NCI-H1092 treated with DMSO at 0.1 percent for 48 hours (cell line): ENCODE measurements around the gene SLC25A22.
A peak's percentile ranks its signal among the peaks of the same experiment; 100 is the strongest.

Source experiments
- DNase-seq: peaks from one replicate; lab custom pipeline; 2025; lab: John Stamatoyannopoulos, UW

Gene SLC25A22

DNA sequence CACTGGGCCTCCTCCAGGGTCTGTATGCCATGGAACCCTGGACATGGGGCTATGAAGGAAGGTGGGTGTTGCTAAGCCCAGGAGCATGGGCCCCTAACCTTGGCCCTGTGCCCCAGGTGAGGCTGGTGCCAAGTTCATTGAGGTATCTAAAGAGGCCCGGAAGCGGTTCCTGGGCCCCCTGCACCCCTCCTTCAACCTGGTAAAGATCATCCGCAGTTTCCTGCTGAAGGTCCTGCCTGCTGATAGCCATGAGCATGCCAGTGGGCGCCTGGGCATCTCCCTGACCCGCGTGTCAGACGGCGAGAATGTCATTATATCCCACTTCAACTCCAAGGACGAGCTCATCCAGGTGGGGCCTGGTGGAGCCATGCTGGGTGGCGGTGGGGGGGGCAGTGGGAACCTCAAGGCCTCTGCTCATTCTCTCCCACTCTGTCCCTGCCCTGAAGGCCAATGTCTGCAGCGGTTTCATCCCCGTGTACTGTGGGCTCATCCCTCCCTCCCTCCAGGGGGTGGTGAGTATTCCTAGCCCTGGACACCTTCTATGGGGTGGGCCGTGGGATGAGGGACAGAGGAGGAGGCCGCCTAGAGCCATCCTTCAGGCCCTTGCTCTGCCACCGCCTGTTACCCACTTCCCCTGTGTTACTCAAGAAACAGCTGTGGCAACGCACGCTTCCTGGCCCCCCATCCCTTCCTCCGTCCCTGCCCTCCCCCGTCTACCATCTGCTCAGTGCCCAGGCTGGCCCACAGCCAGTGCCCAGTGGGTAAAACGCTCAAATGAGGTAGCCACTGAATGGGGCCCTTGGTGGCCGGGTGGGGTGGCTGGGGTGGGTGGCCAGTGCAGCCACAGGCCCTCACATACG, 23.7 kb upstream of the SLC25A22 start:
- no peak for DNase-seq

GRCh38 chr11:820655-821511, 22.8 kb upstream of the SLC25A22 start:
- no peak for DNase-seq

DNA sequence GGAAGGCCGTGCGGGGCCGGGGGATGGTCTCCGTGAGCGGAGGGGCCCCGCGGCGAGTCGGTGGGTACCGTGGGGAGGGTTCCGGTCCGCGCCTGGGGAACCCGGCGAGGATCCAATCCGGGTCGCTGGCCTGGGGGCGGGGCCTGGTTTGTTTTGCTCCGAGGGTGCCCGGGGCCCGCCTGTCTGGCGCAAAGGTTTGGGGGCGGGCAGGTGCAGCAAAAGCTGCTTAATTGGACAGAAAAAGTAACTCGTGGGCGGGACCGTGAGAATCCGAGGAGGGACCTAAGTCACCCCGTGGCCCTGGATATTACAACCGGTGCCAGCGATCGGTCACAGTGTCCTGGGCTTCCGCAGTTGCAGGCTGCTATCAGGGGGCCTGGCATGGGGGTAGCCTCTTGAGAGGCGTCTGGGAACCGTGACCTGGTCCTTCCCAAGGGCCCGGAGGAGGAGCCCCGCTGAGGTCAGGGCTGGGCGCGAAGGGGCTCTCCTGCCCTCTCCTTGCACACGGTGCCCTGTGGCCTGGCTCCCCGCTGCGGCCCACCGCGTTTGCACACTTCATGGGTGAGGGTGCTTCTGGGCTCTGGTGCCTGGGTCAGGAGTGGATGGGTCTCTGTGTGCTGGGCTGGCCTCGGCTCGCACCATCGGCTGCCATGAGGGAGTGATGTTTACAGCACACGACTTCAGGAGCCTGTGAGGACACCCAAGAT, 22.0 kb upstream of the SLC25A22 start:
- peak; percentile 44 for DNase-seq

DNA sequence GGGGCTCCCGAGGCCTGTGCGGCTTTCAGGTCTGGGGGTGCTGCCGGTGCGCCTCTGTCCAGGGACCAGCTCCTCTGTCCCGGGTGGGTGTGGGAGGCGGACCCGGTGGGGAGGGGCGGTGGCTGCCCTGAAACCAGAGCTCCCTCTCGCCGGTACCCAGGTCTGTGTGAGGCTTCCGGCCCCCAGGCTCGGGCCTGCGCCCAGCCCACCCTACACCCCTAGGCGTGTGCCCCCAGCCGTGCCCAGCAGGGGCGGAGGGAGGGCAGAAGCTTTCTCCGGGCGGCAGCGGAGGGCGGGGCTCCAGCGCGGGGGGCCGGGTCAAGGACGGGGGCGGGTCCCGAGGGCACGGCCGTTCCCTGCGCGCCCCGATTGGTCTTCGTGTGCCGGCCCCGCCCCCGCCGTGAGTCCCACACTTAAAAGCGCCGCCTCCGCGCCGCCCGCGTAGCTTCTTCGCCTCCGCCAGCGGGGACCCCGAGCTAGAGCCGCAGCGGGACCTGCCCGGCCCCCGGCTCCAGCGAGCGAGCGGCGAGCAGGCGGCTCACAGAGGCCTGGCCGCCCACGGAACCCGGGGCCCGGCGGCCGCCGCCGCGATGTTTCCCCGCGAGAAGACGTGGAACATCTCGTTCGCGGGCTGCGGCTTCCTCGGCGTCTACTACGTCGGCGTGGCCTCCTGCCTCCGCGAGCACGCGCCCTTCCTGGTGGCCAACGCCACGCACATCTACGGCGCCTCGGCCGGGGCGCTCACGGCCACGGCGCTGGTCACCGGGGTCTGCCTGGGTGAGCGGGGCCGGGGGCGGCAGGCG, 21.2 kb upstream of the SLC25A22 start:
- peak; percentile 84 for DNase-seq

- no peak for DNase-seq
Measured at GRCh38 chr11:818396-819128, 20.5 kb upstream of the SLC25A22 start, which contains the start of gene PNPLA2. Gene PNPLA2, plus strand, starts transcription at chr11:818914. Its CDS starts 805 bp downstream, at chr11:819719.

GRCh38 chr11:816433-816779, 18.3 kb upstream of the SLC25A22 start:
- no peak for DNase-seq

GRCh38 chr11:815675-816432, 17.8 kb upstream of the SLC25A22 start:
- DNase-seq, result no peak

DNA sequence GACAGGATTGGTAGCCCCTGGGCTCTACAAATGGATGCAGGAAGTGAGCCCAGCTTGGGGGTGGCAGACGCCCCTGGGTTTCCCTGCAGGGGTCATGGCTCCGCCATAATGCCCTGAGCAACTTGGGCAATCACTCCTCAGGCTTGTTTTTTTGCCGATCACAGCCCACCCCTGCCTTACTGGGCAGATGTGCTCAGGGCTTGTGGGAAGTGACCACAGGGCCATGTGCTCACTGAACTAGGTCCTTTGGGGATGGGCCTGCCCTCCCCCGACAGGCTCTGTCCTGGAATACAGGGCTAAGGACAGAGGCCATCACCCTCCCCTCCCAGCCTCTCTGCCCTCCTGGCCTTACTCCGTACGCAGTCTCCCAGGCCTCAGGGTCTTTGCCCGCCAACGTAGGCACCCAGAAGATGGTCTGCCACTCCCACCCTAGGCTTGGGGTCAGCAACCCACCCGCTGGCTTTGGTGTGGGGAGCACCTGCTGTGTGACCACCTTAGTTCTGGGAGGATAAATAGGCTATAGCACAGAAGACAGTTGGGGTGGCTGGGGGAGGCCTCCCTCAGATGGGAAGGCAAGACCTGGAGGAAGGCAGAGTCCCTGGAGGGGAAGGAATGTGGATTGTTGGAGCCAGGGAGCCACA, 15.5 kb upstream of the SLC25A22 start:
- DNase-seq, result no peak

- no peak for DNase-seq
Measured at GRCh38 chr11:813072-813455, 15.0 kb upstream of the SLC25A22 start.

- DNase-seq, result no peak
Measured at GRCh38 chr11:812390-812789, 14.3 kb upstream of the SLC25A22 start.

DNA sequence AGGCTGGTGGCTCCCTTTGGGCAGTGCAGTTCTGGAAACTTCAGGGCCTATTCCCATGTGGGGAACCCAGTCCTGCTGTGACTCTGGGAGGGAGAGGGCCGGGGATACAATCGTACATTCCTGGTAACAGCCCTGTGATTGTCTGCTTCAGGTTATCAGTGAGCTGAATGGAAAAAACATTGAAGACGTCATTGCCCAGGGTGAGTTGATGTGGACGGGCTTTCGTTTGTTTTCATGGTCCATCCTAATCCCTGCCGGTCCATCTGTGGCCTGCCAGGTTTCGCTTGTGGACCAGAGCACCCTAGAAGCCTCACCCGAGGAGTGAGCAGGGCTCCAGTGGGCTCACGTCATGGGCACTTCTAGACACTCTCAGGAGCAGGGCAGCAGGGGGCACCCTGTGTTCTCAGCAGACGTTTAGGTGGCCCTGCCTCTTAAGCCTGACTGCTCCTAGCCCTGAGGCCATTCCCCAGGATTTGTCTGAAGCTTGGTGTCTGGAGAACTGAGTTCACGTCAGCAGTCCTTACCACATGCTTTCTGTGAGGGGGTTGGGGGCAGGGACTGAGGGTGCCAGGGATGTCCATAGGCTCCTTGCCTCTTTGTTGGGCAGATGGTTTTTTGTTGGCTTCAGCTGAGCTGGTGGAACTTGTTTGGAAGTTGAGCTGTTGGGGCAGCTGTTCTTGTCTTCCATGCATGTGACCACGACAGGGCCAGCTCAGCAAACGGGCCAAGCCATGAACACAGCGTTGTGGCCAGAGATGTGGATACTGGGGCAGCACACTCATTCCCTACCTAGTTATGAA, 13.6 kb upstream of the SLC25A22 start:
- no peak for DNase-seq

DNA sequence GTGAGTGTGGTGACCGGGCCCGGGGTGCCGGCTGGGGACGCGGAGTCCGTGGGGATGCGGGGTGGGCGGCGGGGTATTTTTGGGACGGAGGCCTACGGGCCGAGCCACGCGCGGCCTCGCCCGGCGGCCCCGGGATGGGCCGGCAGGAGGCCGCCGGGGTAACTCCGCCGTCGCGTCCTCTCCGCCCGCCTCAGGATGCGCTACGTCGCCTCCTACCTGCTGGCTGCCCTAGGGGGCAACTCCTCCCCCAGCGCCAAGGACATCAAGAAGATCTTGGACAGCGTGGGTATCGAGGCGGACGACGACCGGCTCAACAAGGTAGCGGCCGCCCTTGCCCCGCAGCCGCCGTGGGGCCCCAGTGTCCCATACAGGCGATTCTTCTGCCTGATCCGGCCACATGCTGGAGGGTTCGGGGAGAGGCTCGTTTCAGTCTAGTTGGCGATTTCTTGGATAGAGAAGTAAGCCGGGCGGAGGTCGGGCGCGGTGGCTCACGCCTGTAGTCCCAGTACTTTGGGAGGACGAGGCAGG, 12.0 kb upstream of the SLC25A22 start:
- DNase-seq, result no peak

DNA sequence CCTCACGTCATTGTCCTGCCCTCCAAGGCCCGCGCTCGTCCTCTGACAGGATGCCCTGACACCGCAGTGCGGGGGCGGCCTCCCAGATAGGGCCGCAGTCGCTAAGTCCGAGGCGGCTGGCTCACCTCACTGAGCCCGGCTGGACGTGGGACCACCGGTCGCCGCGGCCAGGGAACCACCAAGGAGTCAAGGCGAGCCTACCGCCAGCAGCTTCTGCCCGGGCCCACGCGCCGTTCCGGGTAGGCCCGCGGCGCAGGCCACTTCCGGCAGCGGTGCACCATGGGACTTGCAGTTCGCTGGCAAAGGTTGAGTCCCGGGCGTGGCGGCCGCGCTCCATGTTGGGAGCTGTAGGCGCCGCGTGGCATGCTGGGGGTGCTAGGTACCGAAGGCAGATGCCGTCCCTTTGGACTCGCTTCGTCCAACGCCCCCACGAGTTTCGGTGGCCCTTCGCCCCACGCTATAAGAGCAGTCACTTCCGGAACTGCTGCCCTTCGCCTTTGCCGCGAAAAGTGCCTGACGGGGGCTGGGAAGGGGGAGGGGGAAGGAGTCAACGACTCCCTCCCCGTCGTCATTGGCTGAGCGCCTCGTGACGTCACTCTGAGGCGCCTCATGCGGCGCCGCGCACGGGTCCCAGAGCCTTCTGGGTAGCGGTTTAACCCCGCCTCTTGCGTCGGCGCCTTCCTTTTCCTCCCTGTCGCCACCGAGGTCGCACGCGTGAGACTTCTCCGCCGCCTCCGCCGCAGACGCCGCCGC, 11.4 kb upstream of the SLC25A22 start, which contains the start of gene RPLP2:
Gene RPLP2 (plus strand): TSS at position 681 of the 753 bp plus-strand sequence. CDS start 268 bp downstream, outside the sequence.
- DNase-seq, result peak; percentile 97

- no peak for DNase-seq
Measured at GRCh38 chr11:808427-809286, 10.6 kb upstream of the SLC25A22 start.

- DNase-seq, result no peak
Measured at GRCh38 chr11:804599-804964, 6.5 kb upstream of the SLC25A22 start.

- no peak for DNase-seq
Measured at GRCh38 chr11:803770-804598, 5.9 kb upstream of the SLC25A22 start.
